NCI-H1694 (cell line): ENCODE measurements around the gene CCL8.

ENCODE experiments used
- DNase-seq: peaks from one replicate; lab custom pipeline; 2025; lab: John Stamatoyannopoulos, UW

Gene CCL8

GRCh38 chr17:34319039-34319483, at the start of gene CCL8:
Gene CCL8, plus strand, starts transcription at chr17:34319435. Its CDS starts 67 bp downstream, at chr17:34319502.
- no peak for DNase-seq

- no peak for DNase-seq
These were observed 49.3 kb upstream of the CCL8 start, which contains the start of gene CCL7 for GRCh38 chr17:34269969-34270368. Gene CCL7, plus strand, starts transcription at chr17:34270221. Its CDS starts 70 bp downstream, at chr17:34270291.

DNA sequence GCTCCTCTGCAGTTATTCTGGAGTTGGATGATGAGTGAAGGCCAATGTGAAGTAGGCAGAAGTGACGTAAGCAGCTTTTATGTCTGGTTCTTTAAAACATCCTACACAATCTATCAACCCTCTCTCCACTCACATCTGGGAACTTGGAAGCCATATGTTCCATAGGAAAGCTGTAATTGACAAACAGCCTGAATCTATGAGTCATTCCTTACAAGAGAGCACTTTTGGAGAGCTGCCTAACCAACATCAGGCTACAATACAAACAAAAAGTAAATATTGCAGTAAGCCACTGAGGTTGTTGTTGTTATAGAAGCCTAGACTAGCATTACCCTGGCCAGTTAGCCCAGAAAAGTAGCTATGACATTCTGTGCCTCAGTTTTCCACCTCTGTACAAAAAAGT, 43.4 kb upstream of the CCL8 start:
- no peak for DNase-seq

DNA sequence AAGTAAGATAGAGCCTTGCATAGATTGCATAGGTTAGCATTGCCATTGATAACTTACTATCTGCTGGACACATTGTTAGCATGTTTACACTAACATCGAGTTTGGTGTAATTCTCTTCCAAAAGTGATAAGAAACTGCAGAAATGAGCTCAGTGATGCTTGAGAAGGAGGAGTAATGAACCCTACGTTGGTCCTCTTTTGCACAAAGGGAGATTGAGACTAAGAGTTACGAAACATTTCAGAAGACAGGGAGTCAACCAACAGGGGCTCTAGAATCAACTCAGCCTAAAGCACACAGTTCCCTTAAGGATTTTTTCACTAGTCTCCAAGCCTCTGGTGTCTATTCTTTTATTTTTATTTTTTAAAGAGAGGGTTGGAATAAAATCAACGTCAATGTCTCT, 42.4 kb upstream of the CCL8 start:
- DNase-seq: no peak

GRCh38 chr17:34283571-34283970, 35.7 kb upstream of the CCL8 start:
- DNase-seq: no peak

- no peak for DNase-seq
These were observed 33.9 kb upstream of the CCL8 start, which contains the start of gene CCL11 for GRCh38 chr17:34285286-34285792. Gene CCL11, plus strand, starts transcription at chr17:34285742. Its CDS starts 67 bp downstream, at chr17:34285809.

GRCh38 chr17:34287875-34288274, 31.4 kb upstream of the CCL8 start:
- no peak for DNase-seq

- no peak for DNase-seq
These were observed 28.6 kb upstream of the CCL8 start for GRCh38 chr17:34290586-34290985.

DNA sequence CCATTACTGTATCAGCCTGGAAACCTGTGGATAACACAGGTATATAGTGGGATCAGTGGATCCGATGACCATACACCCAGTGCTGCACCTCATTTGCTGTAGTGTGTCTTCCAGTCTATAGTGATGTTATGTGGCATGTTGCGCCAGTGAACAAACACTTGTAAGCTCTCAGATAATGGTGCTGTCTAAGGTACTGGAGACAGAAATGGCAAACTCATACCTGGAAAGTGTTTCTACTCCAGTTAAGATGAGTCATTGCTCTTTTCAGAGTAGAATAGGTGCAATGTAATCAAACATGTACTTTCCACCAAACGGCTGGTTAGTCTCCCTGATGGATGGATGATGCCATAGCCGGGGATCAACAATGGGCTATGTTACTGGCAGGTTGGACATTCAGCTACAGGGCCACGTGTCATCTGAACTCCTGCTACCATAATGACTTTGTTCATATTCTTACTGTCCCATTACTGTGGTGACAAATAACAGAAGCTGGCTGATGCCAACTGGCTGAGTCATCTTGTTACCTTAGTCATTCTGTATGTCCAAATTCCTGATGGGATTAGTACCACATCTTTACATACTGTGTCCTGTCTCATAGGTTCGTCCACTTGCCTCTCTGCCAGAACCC, 27.4 kb upstream of the CCL8 start:
- DNase-seq: no peak

DNA sequence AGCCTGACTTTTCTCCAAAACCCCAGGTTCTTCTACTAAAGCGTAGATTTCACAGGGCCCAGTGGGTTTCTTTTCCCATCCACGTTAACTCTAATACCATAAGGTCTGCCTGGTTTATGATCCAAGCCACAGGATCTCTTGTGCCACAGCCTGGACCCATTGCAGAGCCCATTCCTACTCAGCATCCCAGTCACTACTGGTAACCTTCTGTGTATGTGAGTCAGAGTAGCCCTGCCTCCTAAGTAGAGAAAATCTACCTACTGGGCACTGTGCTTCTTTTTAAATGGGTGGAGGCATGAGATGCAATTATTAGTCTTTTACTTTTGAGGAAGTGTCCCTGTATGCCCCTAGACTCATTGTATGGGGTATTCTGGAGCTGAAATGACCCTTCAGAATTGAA, 20.2 kb upstream of the CCL8 start:
- no peak for DNase-seq

DNA sequence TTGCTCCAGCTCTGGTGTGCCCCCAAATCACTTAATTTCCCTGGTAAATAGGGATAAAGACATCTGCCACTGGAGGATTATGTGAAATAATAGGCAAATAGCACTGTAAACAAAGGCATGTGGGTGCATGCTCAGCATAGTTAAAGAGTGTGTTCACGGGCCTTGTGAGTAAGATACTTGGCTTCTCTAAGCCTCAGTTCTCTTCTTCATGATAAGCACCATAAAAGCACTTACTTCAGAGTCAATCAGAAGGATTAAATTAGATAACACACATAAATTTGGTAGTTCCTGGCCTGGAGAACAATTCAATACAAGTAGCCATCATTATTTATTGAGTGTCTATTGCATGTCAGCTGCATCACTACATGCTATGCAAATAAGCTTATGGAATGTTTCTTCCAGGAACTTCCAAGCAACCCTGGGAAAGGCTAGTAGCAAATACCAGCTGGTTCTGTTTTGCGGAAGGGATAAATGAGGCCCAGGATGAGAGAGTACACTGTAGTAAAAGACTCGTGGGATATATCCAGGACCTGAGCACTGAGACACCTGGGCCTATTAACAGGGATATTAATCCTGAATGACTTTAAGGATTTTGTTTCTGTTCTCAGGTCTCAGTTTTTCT, 19.2 kb upstream of the CCL8 start:
- DNase-seq: no peak

- DNase-seq: no peak
These were observed 18.4 kb upstream of the CCL8 start for GRCh38 chr17:34300652-34301370.

DNA sequence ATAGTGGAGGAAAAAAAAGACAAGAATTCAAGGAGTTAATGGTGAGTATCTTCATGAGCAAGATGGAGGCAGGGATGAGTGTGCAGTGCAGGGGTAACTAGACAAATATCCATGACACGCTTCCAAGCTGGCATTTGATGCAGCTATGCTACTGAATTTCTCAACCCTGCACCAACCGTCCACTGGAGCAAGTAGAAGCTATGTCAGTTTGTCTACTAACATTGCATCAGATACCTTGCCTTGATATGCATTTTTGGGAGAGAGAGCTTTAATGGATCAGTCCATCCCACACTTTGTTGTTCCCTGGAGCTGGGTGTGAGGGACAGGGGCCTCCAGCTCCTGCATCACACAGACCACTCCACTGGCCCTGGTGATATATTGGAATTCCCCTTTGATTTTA, 17.2 kb upstream of the CCL8 start:
- DNase-seq: no peak

DNA sequence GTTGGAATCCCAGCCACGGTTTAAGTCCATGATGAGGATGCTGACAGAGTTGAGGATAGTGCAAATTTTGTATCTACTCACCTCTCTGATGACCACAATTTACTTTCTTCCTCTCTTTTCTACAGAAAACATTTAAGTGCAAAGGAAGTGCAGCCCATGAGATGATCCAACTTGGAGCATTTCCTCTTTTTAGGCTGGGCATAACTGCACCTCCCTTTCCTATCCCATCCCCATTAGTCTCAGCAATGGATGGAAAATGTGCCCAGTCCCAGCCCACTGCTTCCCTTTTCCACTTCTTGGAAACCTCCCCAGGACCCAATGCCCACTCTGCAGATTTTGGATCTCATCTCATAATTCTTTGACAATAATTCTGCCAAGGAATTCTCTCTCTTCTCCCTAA, 16.6 kb upstream of the CCL8 start:
- no peak for DNase-seq

DNA sequence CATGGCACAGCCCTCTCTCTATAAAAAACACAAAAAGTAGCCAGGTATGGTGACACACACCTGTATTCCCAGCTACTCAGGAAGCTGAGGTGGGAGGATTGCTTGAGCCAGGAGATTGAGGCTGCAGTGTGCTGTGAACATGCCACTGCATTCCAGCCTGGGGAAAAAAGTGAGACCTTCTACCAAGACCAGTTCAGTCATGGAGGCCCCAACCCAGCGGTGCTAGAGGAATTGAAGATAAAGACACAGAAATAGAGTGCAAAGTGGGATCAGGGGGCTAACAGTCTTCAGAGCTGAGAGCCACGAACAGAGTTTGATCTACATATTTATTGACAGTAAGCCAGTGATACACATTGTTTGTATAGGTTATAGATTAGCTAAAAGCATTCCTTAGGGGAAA, 15.6 kb upstream of the CCL8 start:
- no peak for DNase-seq

DNA sequence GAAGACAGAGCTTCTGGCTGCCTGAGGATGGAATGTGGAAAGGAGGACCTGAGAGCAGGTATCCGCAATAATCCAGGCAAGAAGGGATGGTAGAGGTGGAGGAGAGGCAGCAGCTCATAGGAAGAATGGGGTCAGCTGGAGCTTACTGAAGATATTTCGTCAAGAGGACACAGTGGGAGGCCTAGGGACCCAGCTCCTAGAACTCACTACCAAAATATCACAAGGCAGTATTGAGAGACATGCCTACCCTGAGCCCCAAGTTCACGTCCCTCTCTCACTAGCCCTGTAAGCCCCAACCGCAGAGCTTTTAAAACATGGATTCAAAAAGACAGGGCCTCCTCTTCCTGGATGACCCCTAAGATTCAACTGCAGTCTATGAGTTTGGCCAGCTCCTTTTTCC, 14.2 kb upstream of the CCL8 start:
- DNase-seq: no peak

- no peak for DNase-seq
These were observed 13.6 kb upstream of the CCL8 start for GRCh38 chr17:34305606-34306005.

DNA sequence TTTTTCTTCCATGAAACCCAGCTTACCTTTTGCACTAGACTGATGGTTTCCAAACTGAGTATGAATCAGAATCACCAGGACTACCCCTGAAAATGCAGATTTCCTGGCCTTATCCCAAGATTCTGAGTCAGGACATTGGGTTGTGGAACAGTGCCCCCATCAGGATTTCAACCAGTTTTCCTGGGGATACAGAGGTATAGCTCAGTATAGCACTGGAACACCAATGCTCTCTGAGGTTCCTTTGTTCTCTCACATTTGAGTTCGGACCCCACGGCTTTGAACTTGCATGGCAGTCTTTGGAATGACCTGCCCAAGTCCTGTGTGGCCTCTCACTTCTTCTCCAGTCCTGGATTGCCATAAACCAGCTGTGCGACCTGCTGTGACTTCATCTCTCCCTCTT, 12.8 kb upstream of the CCL8 start:
- no peak for DNase-seq

DNA sequence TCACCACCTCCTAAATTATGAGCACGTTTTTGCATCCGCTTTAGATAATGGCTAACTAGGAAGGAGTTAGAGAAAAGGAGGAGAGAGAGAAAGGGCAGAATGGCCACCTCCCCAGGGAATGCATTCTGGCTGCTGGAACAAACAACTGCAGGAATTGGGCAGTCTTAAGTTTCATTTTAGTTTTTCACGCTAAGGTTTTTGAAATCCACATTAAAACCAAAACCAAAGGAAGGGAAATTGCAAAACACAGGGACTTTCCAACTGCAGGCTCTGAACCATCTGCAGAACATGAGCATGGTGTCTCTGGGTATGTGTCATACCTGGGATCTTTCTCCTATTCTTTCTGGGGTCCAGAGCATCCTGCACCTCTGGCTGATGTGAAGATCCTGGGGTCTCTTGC, 12.1 kb upstream of the CCL8 start:
- no peak for DNase-seq

- no peak for DNase-seq
These were observed 10.9 kb upstream of the CCL8 start for GRCh38 chr17:34308371-34308770.

GRCh38 chr17:34311291-34311690, 7.9 kb upstream of the CCL8 start:
- DNase-seq: no peak

- no peak for DNase-seq
These were observed 7.2 kb upstream of the CCL8 start for GRCh38 chr17:34312080-34312479.

DNA sequence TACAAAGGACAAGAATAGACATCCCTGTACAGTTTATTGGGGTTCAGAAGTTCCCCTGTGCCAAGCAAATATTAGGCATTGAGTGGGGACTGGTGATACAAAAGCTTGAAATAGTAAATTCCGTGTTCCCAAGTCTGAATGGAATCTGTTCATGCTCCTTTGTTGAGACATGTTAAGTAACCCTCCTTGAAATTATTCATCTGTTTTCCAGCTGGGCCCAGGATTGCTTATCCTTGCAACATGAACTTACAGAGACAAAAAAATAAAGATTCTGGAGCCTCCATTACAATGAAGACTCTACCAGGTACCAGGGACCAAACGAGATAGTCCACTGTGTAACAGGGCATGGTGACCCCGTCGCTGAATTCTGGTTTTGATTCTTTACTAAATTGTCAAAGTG, 6.1 kb upstream of the CCL8 start:
- no peak for DNase-seq
